Measurements from ENCODE around the gene PCYOX1L. TPM values are rescaled to one million over a fixed set of nuclear protein-coding genes. Genes with fewer than 3 reads are reported as not detected.
"Not testable (repeated sequence)": the region's sequence is repeated elsewhere in the genome, so short reads cannot be mapped to it uniquely, and the experiment has no call there.

PCYOX1L gene
- total and polyA plus RNA-seq, 5 donors, result 3.7 to 7.0 (median 5.9) TPM

DNA sequence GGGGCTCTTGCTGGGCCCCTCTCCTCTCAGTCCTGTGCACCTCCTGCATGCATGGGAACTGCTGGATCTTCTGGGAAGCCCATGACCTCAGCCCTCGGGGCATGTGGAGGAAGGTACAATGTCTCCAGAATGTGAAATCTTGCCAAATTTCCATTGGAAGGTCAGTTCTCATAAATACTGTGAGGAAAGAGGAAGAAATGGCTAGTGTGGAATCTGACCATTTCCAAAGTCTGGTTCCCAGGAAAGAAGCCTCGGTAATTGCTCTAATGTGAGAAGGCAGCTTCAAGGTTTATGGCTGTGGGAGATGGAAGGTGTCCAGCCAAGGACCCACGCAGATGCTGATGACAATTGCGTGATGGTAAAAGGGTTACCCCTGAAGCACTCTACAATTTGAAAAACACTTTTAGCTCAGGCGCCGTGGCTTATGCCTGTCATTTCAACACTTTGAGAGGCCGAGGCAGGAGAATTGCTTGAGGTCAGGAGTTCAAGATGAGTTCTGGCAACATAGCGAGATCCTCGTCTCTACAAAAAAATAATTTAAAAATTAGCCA, 29.3 kb downstream of the PCYOX1L start:
- intact Hi-C loops (cut with DNase I), result no loop called here
- Histone ChIP-seq H3K27ac (ENCODE audit: low read length) (peak overlapping the region; percentile 87), H3K4me1 (ENCODE audit: control insufficient read depth, insufficient read depth, low read length) (peaks cover 16% of the 10 kb centered on the region), H3K27me3 (ENCODE audit: control insufficient read depth, insufficient read depth) (no peaks in the 10 kb centered on the region), H3K4me3 (ENCODE audit: low read length) (no peak overlapping the region), H3K9me3 (ENCODE audit: control insufficient read depth, low read length) (no peaks in the 10 kb centered on the region)
- ATAC-seq (peak; percentile 52), DNase-seq (peak in 1 of 3 donors; percentile 67)
- WGBS, result 32% methylated on average over 9 of the region's 9 CpGs

GRCh38 chr5:149387982-149388381, 30.1 kb downstream of the PCYOX1L start:
- 33% methylated on average over 1 of the region's 1 CpG for WGBS
- H3K4me1 ChIP-seq (ENCODE audit: control insufficient read depth, insufficient read depth, low read length), result peaks cover 16% of the 10 kb centered on the region
- no peaks in the 10 kb centered on the region for H3K27me3 ChIP-seq (ENCODE audit: control insufficient read depth, insufficient read depth)
- no peaks in the 10 kb centered on the region for H3K9me3 ChIP-seq (ENCODE audit: control insufficient read depth, low read length)
- no peak for DNase-seq
- H3K27ac ChIP-seq (ENCODE audit: low read length), result peak overlapping the region; percentile 87
- intact Hi-C loops (cut with DNase I), result no loop called here
- peak; percentile 3 to 46 for ATAC-seq
- H3K4me3 ChIP-seq (ENCODE audit: low read length), result no peak overlapping the region

- ATAC-seq, result peak in 1 of 2 donors; percentile 31
- Histone ChIP-seq H3K27ac (ENCODE audit: low read length) (peak overlapping the region; percentile 87), H3K9me3 (ENCODE audit: control insufficient read depth, low read length) (no peaks in the 10 kb centered on the region), H3K4me3 (ENCODE audit: low read length) (no peak overlapping the region), H3K4me1 (ENCODE audit: control insufficient read depth, insufficient read depth, low read length) (peaks cover 15% of the 10 kb centered on the region), H3K27me3 (ENCODE audit: control insufficient read depth, insufficient read depth) (no peaks in the 10 kb centered on the region)
- 72% methylated on average over 7 of the region's 7 CpGs for WGBS
- intact Hi-C loops (cut with DNase I), result no loop called here
- no peak for DNase-seq
Observed at GRCh38 chr5:149388498-149389190, 30.8 kb downstream of the PCYOX1L start.

DNA sequence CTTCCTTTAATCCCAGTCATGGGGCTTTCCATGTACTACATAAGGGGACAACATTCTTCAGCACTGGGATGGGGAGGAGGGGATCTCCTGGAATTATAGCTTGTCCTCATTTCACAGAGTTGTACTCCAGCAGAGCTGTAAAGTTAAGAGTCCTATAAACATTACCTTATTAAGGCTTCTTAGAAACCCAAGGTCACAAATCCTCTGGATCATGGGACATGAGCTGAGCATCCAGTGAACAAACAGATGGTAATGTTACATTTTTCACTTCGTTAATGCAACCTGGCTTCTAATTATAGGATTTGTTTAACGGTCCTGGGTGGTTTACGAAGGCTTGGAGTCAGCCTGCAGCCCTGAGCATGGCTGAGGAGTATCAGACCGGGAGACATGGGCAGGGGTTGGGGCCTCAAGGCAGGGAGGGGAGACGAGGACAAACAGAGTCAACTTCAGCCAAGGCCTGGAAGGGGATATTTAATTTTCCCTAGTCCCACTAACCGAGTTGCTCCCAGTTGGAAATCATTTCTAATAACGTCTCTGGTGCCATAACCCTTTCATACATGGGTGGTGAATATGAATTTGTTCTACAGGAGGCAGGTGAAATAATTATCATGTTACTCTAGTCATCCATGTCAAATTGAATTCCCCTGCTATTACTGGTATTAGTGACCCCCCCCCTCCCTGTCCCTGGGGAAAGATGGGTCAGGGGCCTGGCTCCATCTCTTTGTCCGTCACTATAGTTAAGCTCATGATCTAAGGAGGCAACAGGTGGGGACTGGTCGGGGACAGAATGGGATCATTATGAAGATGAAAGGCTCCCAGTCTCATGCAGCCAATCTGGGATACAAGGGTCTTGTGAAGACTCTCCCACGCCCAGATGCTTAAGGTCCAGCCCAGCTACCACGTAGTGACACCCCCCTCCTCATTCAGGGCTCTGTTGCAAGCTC, 32.0 kb downstream of the PCYOX1L start:
- WGBS, result 71% methylated on average over 11 of the region's 11 CpGs
- no peak overlapping the region for H3K4me3 ChIP-seq (ENCODE audit: low read length)
- intact Hi-C loops (cut with DNase I), result no loop called here

DNA sequence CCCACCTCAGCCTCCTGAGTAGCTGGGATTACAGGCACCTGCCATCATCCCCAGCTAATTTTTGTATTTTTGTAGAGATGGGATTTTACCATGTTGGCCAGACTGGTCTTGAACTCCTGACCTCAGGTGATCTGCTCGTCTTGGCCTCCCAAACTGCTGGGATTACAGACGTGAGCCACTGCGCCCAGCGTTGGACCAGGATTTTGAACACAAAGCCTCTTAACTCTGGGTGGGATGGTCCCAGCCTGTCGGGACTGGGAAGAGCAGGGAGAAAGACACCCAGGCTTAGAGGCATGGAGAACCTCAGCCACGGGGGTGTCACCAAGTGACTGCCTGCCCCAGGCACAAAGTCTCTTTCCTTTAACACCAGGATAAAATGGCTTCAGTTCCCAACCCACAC, 33.2 kb downstream of the PCYOX1L start:
- H3K27me3 ChIP-seq (ENCODE audit: control insufficient read depth, insufficient read depth); ATAC-seq; intact Hi-C loops (cut with DNase I); H3K9me3 ChIP-seq (ENCODE audit: control insufficient read depth, low read length); H3K4me3 ChIP-seq (ENCODE audit: low read length); DNase-seq; H3K27ac ChIP-seq (ENCODE audit: low read length): not testable (repeated sequence)
- H3K4me1 ChIP-seq (ENCODE audit: control insufficient read depth, insufficient read depth, low read length), result peaks cover 13% of the 10 kb centered on the region
- 83% methylated on average over 6 of the region's 6 CpGs for WGBS

More for the DNA sequence above, 32.0 kb downstream of the PCYOX1L start:
- Histone ChIP-seq H3K27ac (ENCODE audit: low read length) (peak overlapping the region; percentile 68), H3K9me3 (ENCODE audit: control insufficient read depth, low read length) (no peaks in the 10 kb centered on the region), H3K27me3 (ENCODE audit: control insufficient read depth, insufficient read depth) (no peaks in the 10 kb centered on the region), H3K4me1 (ENCODE audit: control insufficient read depth, insufficient read depth, low read length) (peaks cover 13% of the 10 kb centered on the region)
- DNase-seq (no peak), ATAC-seq (no peak)

GRCh38 chr5:149391524-149391923, 33.7 kb downstream of the PCYOX1L start:
- intact Hi-C loops (cut with DNase I), result no loop called here
- peaks cover 13% of the 10 kb centered on the region for H3K4me1 ChIP-seq (ENCODE audit: control insufficient read depth, insufficient read depth, low read length)

GRCh38 chr5:149392718-149393117, 34.9 kb downstream of the PCYOX1L start:
- ATAC-seq (no peak), DNase-seq (no peak)
- Histone ChIP-seq H3K27ac (ENCODE audit: low read length) (no peak overlapping the region), H3K4me1 (ENCODE audit: control insufficient read depth, insufficient read depth, low read length) (peaks cover 7% of the 10 kb centered on the region), H3K27me3 (ENCODE audit: control insufficient read depth, insufficient read depth) (no peaks in the 10 kb centered on the region), H3K4me3 (ENCODE audit: low read length) (no peak overlapping the region), H3K9me3 (ENCODE audit: control insufficient read depth, low read length) (no peaks in the 10 kb centered on the region)
- 95% methylated on average over 19 of the region's 19 CpGs for WGBS
- intact Hi-C loops (cut with DNase I), result no loop called here

More at GRCh38 chr5:149391524-149391923, 33.7 kb downstream of the PCYOX1L start:
- WGBS, result 76% methylated on average over 6 of the region's 6 CpGs
- Histone ChIP-seq H3K4me3 (ENCODE audit: low read length) (no peak overlapping the region), H3K27me3 (ENCODE audit: control insufficient read depth, insufficient read depth) (no peaks in the 10 kb centered on the region), H3K9me3 (ENCODE audit: control insufficient read depth, low read length) (no peaks in the 10 kb centered on the region), H3K27ac (ENCODE audit: low read length) (no peak overlapping the region)
- no peak for DNase-seq
- no peak for ATAC-seq

DNA sequence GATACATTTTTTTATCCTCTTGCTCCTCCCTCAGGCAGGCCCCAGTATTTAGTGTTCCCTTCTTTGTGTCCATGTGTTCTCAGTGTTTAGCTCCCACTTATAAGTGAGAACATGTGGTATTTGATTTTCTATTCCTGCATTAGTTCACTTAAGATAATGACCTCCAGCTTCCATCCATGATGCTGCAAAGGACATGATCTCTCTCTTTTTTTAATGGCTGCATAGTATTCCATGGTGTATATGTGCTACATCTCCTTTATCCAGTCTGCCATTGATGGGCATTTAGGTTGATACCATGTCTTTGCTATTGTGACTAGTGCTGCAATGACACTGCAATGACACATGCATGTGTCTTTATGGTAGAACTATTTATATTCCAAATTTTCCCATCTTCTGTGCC, 37.1 kb downstream of the PCYOX1L start:
- intact Hi-C loops (cut with DNase I); H3K27me3 ChIP-seq (ENCODE audit: control insufficient read depth, insufficient read depth); DNase-seq; H3K4me1 ChIP-seq (ENCODE audit: control insufficient read depth, insufficient read depth, low read length); ATAC-seq; H3K9me3 ChIP-seq (ENCODE audit: control insufficient read depth, low read length); H3K27ac ChIP-seq (ENCODE audit: low read length); H3K4me3 ChIP-seq (ENCODE audit: low read length): not testable (repeated sequence)

GRCh38 chr5:149397530-149397929, 39.7 kb downstream of the PCYOX1L start:
- intact Hi-C loops (cut with DNase I), result no loop called here
- Histone ChIP-seq H3K27me3 (ENCODE audit: control insufficient read depth, insufficient read depth) (no peaks in the 10 kb centered on the region), H3K9me3 (ENCODE audit: control insufficient read depth, low read length) (no peaks in the 10 kb centered on the region), H3K4me1 (ENCODE audit: control insufficient read depth, insufficient read depth, low read length) (peaks cover 4% of the 10 kb centered on the region), H3K27ac (ENCODE audit: low read length) (no peak overlapping the region), H3K4me3 (ENCODE audit: low read length) (no peak overlapping the region)
- ATAC-seq (no peak), DNase-seq (no peak)
- 89% methylated on average over 6 of the region's 6 CpGs for WGBS

DNA sequence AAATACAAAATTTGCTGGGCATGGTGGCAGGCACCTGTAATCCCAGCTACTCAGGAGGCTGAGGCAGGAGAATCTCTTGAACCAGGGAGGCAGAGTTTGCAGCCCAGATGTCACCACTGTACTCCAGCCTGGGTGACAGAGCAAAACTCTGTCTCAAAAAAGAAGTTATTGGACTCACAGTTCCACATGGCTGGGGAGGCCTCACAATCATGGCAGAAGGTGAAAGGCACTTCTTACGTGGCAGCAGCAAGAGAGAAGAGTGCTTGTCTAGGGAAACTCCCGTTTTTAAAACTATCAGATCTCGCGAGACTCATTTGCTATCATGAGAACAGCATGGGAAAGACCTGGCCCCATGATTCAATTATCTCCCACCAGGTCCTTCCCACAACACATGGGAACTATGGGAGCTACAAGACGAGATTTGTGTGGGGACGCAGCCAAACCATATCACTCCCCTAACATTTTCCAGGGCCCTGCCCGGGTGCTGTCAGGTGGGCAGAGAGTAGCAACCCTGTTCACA, 41.0 kb downstream of the PCYOX1L start:
- H3K27me3 ChIP-seq (ENCODE audit: control insufficient read depth, insufficient read depth); H3K27ac ChIP-seq (ENCODE audit: low read length); H3K9me3 ChIP-seq (ENCODE audit: control insufficient read depth, low read length); H3K4me3 ChIP-seq (ENCODE audit: low read length); ATAC-seq; DNase-seq; H3K4me1 ChIP-seq (ENCODE audit: control insufficient read depth, insufficient read depth, low read length); intact Hi-C loops (cut with DNase I): not testable (repeated sequence)
- 72% methylated on average over 7 of the region's 7 CpGs for WGBS

GRCh38 chr5:149399775-149400174, 41.9 kb downstream of the PCYOX1L start:
- H3K27me3 ChIP-seq (ENCODE audit: control insufficient read depth, insufficient read depth), result no peaks in the 10 kb centered on the region
- ATAC-seq, result peak; percentile 22 to 36
- intact Hi-C loops (cut with DNase I), result no loop called here
- no peak overlapping the region for H3K4me3 ChIP-seq (ENCODE audit: low read length)
- peaks cover 4% of the 10 kb centered on the region for H3K4me1 ChIP-seq (ENCODE audit: control insufficient read depth, insufficient read depth, low read length)
- no peaks in the 10 kb centered on the region for H3K9me3 ChIP-seq (ENCODE audit: control insufficient read depth, low read length)
- no peak for DNase-seq
- no peak overlapping the region for H3K27ac ChIP-seq (ENCODE audit: low read length)

All from right cardiac atrium (tissue), 5 donors.